Effector memory CD8-positive, alpha-beta T cell (primary cell): ENCODE data around the gene ALKBH1.
"Not testable (repeated sequence)": the region's sequence is repeated elsewhere in the genome, so short reads cannot be mapped to it uniquely, and the experiment has no call there.

Experiments
- ATAC-seq: fragments of 150-1000 bp; cut with Tn5 transposase; replicated peaks from 2 replicates; pipeline ENCODE4 v1.10.0; 2021; ENCODE audit warnings: mild to moderate bottlenecking, moderate library complexity
- DNase-seq, 3 experiments: peaks; one replicate each; pipeline ENCODE4 v3.0.0; 2021
- H3K27ac Mint-ChIP-seq, 2 donors: one replicate each; pipeline ENCODE4 v1.8.0; 2022; ENCODE audit warnings: mild to moderate bottlenecking in 2 of 2, mixed read lengths in 2 of 2, moderate library complexity in 2 of 2
- H3K27me3 Mint-ChIP-seq, 2 donors: one replicate each; pipeline ENCODE4 v1.8.0; 2022; ENCODE audit warnings: mixed read lengths in 2 of 2
- H3K36me3 Mint-ChIP-seq: one replicate; pipeline ENCODE4 v1.8.0; 2022; ENCODE audit warnings: mild to moderate bottlenecking, moderate library complexity, mixed read lengths; ENCODE audit not compliant: insufficient read depth
- H3K4me1 Mint-ChIP-seq, 2 donors: one replicate each; pipeline ENCODE4 v1.8.0; 2022; ENCODE audit warnings: low read depth in 2 of 2, mixed read lengths in 2 of 2
- H3K4me3 Mint-ChIP-seq, 2 donors: one replicate each; pipeline ENCODE4 v1.8.0; 2022; ENCODE audit warnings: mild to moderate bottlenecking in 2 of 2, mixed read lengths in 2 of 2, moderate library complexity in 2 of 2
- H3K9me3 Mint-ChIP-seq, 2 donors: one replicate each; pipeline ENCODE4 v1.8.0; 2022; ENCODE audit warnings: mixed read lengths in 2 of 2

Gene ALKBH1

DNA sequence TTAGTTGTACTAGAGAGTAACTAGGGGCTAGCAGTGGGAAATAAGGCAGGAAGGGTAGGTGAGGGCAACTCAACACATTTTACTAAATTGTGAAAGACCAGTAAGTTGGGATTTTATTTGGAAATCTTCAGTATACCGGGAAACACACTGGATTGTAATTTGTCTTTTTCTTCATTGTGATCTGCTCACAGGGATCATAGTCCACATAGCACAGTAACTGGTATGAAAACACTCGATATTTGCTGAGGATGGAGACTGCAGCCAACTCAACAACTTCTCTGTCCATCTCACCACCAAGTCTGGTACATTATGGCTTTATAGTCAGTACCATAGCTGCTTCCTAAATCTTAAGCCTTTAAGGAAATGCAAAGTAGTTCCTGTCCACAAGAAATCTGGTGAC is 2.5 kb upstream of the ALKBH1 start:
- no peak for DNase-seq
- no peak overlapping the region for H3K27ac Mint-ChIP-seq
- no peak overlapping the region for H3K4me3 Mint-ChIP-seq
- peaks cover 50% of the 10 kb centered on the region for H3K36me3 Mint-ChIP-seq
- no peaks in the 10 kb centered on the region for H3K27me3 Mint-ChIP-seq
- H3K9me3 Mint-ChIP-seq = no peaks in the 10 kb centered on the region
- H3K4me1 Mint-ChIP-seq = peaks cover 17 to 43% of the 10 kb centered on the region in 2 donors
- ATAC-seq = no peak

- no peaks in the 10 kb centered on the region for H3K27me3 Mint-ChIP-seq
- H3K9me3 Mint-ChIP-seq = no peaks in the 10 kb centered on the region
- H3K4me1 Mint-ChIP-seq = peaks cover 17 to 37% of the 10 kb centered on the region in 2 donors
- H3K4me3 Mint-ChIP-seq = peak overlapping the region; percentile 4 to 88
- peak overlapping the region in 1 of 2 donors; percentile 93 for H3K27ac Mint-ChIP-seq
- H3K36me3 Mint-ChIP-seq = peaks cover 48% of the 10 kb centered on the region
- no peak for ATAC-seq
- DNase-seq = no peak
Observed at GRCh38 chr14:77709412-77709811, 1.6 kb upstream of the ALKBH1 start.

- H3K4me3 Mint-ChIP-seq = peak overlapping the region; percentile 83 to 88
- H3K27ac Mint-ChIP-seq = peak overlapping the region; percentile 83 to 93
- no peaks in the 10 kb centered on the region for H3K9me3 Mint-ChIP-seq
- ATAC-seq (no peak), DNase-seq (no peak)
- H3K36me3 Mint-ChIP-seq = peaks cover 42% of the 10 kb centered on the region
- H3K27me3 Mint-ChIP-seq = no peaks in the 10 kb centered on the region
- peaks cover 17 to 37% of the 10 kb centered on the region in 2 donors for H3K4me1 Mint-ChIP-seq
Observed at GRCh38 chr14:77708749-77709148, 926 bp upstream of the ALKBH1 start.

DNA sequence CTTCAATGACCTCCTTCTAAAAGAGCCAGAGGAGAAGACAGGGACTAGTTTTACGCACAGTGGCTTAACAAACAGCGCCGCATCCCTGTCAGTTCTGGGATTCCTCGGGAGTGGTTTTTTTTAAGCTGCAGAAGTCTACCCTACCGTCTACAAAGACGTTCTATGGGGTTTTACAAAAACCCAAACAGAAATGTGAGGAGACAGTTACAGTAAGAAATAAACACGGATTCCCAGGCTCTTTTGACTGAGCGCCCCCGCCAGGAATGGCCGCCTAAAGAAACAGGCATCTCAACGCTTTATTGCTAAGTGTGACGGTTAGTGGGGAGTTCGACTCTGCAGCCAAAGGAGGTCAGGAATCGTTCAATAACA is 484 bp downstream of the ALKBH1 start:
- Mint-ChIP-seq H3K36me3 (peaks cover 45% of the 10 kb centered on the region), H3K27ac (peak overlapping the region; percentile 83 to 93), H3K27me3 (no peaks in the 10 kb centered on the region), H3K4me3 (peak overlapping the region; percentile 83 to 88), H3K4me1 (peaks cover 17 to 37% of the 10 kb centered on the region in 2 donors), H3K9me3 (no peaks in the 10 kb centered on the region)
- no peak for DNase-seq
- ATAC-seq = peak; percentile 23

DNA sequence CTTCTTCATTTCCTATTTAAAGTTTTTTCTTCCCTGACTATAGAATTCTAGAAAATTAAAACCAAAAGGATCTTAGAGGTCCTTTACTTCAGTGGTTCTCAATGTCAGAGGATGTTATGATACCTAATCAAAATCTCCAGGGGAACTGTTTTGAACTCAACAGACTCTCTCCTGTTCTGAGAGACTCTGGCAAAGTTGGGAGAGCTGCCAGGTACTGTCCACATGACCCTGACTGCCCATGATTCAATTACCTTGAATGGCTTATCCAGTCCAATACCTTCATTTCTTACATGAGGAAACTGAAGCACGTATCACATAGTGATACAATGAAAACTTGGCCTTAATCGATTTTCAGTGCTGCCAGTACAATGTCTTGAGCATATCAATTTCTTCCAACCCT is 16.6 kb downstream of the ALKBH1 start:
- Mint-ChIP-seq H3K27ac (no peak overlapping the region), H3K4me1 (peaks cover 0 to 5% of the 10 kb centered on the region in 2 donors)
- DNase-seq = no peak

DNA sequence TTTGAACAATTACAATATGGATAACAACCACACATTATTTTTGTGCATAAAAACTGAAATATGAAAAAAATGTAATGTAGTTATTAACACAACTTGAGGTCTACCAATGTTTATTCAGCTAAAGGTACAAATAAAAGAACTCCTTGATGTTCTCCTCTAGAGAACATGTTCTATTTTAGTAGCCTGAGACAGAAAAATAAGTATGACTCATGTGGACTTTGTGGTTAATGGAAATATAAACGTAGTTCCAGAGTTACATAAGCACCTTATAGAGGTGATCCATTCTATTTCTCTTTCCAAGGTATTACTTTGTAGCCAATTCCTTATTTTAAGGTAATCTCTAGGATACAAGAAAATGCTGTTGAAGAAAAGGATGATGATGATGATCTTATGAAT is 25.7 kb downstream of the ALKBH1 start:
- Mint-ChIP-seq H3K36me3 (peaks cover 21% of the 10 kb centered on the region), H3K4me3 (no peak overlapping the region), H3K27me3 (no peaks in the 10 kb centered on the region), H3K27ac (no peak overlapping the region), H3K9me3 (no peaks in the 10 kb centered on the region), H3K4me1 (peaks cover 0 to 5% of the 10 kb centered on the region in 2 donors)
- DNase-seq = no peak
- ATAC-seq = no peak

More for the DNA sequence above, 16.6 kb downstream of the ALKBH1 start:
- Mint-ChIP-seq H3K4me3 (no peak overlapping the region), H3K27me3 (no peaks in the 10 kb centered on the region), H3K36me3 (peaks cover 43% of the 10 kb centered on the region), H3K9me3 (no peaks in the 10 kb centered on the region)
- ATAC-seq = no peak

GRCh38 chr14:77681196-77682157 is 26.3 kb downstream of the ALKBH1 start:
- DNase-seq = no peak

GRCh38 chr14:77674931-77675330 is 32.9 kb downstream of the ALKBH1 start:
- Mint-ChIP-seq H3K27me3 (no peaks in the 10 kb centered on the region), H3K9me3 (no peaks in the 10 kb centered on the region), H3K4me1 (peaks cover 0 to 6% of the 10 kb centered on the region in 2 donors), H3K4me3 (no peak overlapping the region), H3K27ac (no peak overlapping the region), H3K36me3 (peaks cover 44% of the 10 kb centered on the region)
- ATAC-seq (no peak), DNase-seq (no peak)

More at GRCh38 chr14:77681196-77682157, 26.3 kb downstream of the ALKBH1 start:
- H3K9me3 Mint-ChIP-seq = no peaks in the 10 kb centered on the region
- peaks cover 21% of the 10 kb centered on the region for H3K36me3 Mint-ChIP-seq
- no peak for ATAC-seq
- H3K4me3 Mint-ChIP-seq = no peak overlapping the region
- peaks cover 0 to 6% of the 10 kb centered on the region in 2 donors for H3K4me1 Mint-ChIP-seq
- H3K27ac Mint-ChIP-seq = peak overlapping the region in 1 of 2 donors; percentile 6
- H3K27me3 Mint-ChIP-seq = no peaks in the 10 kb centered on the region

DNA sequence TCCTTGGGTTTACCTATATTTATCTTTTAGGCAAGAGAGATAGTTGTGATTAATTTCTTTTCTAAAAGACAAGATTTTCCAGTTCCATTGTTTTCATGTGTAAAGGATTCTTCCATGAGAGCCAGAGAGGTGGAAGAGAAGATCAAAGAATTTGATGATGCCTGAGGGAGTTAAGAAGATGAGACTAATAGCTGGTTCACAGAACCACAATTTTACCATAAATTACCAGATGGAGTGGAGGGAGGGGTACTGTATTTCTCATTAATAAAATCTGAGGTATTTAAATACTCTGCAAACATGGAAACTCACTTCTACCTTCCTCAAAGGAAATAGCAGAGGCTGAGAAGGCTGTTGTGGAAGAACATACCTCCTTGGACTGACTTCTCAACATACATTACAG is 34.6 kb downstream of the ALKBH1 start:
- ATAC-seq (no peak), DNase-seq (no peak)
- H3K27ac Mint-ChIP-seq = peak overlapping the region in 1 of 2 donors; percentile 1
- H3K36me3 Mint-ChIP-seq = peaks cover 36% of the 10 kb centered on the region
- no peaks in the 10 kb centered on the region for H3K27me3 Mint-ChIP-seq
- peaks cover 0 to 6% of the 10 kb centered on the region in 2 donors for H3K4me1 Mint-ChIP-seq
- no peak overlapping the region for H3K4me3 Mint-ChIP-seq
- H3K9me3 Mint-ChIP-seq = no peaks in the 10 kb centered on the region

DNA sequence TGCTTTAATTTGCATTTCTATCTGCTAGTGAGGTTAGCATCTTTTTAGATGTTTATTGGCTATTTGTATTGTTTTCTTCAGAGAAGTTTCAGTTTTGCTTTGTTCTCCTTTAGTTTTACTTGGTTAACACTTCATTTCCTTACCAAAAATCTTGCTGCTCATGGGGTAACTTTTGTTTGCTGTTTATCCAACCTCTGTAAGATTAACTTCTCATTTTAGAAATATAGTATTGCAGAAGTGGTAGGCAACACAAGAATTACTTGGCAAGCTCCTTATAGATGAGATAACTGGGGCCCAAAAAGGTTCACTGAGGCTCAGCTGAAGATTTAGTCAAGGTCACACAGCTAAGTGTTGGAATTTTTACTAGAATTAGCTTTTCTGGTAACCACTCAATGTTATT is 40.5 kb downstream of the ALKBH1 start:
- Mint-ChIP-seq H3K27ac (no peak overlapping the region), H3K36me3 (no peaks in the 10 kb centered on the region), H3K4me3 (no peak overlapping the region), H3K27me3 (no peaks in the 10 kb centered on the region), H3K4me1 (no peaks in the 10 kb centered on the region), H3K9me3 (no peaks in the 10 kb centered on the region)
- ATAC-seq (no peak), DNase-seq (no peak)

- H3K27ac Mint-ChIP-seq = no peak overlapping the region
- no peaks in the 10 kb centered on the region for H3K9me3 Mint-ChIP-seq
- H3K27me3 Mint-ChIP-seq = no peaks in the 10 kb centered on the region
- ATAC-seq (no peak), DNase-seq (no peak)
- no peaks in the 10 kb centered on the region for H3K36me3 Mint-ChIP-seq
- no peak overlapping the region for H3K4me3 Mint-ChIP-seq
- H3K4me1 Mint-ChIP-seq = no peaks in the 10 kb centered on the region
Observed at GRCh38 chr14:77663293-77663692, 44.5 kb downstream of the ALKBH1 start.

GRCh38 chr14:77661562-77661961 is 46.3 kb downstream of the ALKBH1 start:
- ATAC-seq, H3K4me1 Mint-ChIP-seq, H3K27ac Mint-ChIP-seq, H3K9me3 Mint-ChIP-seq, DNase-seq, H3K4me3 Mint-ChIP-seq, H3K36me3 Mint-ChIP-seq, H3K27me3 Mint-ChIP-seq: not testable (repeated sequence)

DNA sequence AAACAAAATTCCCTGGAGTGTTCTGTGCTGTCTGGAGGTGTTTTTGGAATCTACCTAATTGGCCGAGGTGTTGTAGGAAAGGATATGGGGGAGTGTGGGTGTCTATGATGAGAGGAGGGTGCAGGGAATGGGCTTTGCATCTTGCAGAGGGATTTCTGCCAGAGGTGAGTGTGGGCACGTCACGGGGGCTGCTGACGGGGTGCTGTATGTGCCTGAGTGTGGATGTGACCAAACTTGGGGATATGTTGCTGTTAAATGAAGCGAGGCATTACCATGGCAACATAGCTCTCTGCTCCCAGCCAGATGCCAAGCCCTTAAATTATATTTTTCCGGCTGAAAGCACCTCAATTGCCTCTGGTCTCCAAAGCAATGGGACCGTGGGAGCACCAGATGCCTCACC is 47.1 kb downstream of the ALKBH1 start:
- DNase-seq = no peak
- Mint-ChIP-seq H3K9me3 (no peaks in the 10 kb centered on the region), H3K4me1 (no peaks in the 10 kb centered on the region), H3K27me3 (no peaks in the 10 kb centered on the region), H3K4me3 (no peak overlapping the region), H3K36me3 (no peaks in the 10 kb centered on the region), H3K27ac (no peak overlapping the region)
- no peak for ATAC-seq

- no peak overlapping the region for H3K4me3 Mint-ChIP-seq
- H3K27me3 Mint-ChIP-seq = no peaks in the 10 kb centered on the region
- no peak overlapping the region for H3K27ac Mint-ChIP-seq
Observed at GRCh38 chr14:77659831-77660230, 48.0 kb downstream of the ALKBH1 start.

More at GRCh38 chr14:77659831-77660230, 48.0 kb downstream of the ALKBH1 start:
- peaks cover 0 to 1% of the 10 kb centered on the region in 2 donors for H3K4me1 Mint-ChIP-seq
- no peak for ATAC-seq
- no peaks in the 10 kb centered on the region for H3K9me3 Mint-ChIP-seq
- no peaks in the 10 kb centered on the region for H3K36me3 Mint-ChIP-seq
- DNase-seq = no peak
